GM23338 (cell line): ENCODE data around the gene CCNQ. TPM values are rescaled to one million over a fixed set of nuclear protein-coding genes. Genes with fewer than 3 reads are reported as not detected.

Experiments used
- ATAC-seq: fragments of 200-7000 bp; cut with Tn5 transposase; 3 replicates; pipeline ENCODE4 v1.9.1; 2020
- DNase-seq: peaks from one replicate; pipeline ENCODE4 v3.0.0-alpha.2; 2015; ENCODE audit warnings: low spot score
- H2AFZ ChIP-seq: fragments of 200-600 bp; sonication (generic); 2 replicates; pipeline ENCODE4 v1.8.0; 2016; ENCODE audit warnings: antibody characterized with exemption, mild to moderate bottlenecking, moderate library complexity
- H3F3A ChIP-seq: fragments of 200-600 bp; sonication (generic); replicated peaks from 2 replicates; pipeline ENCODE4 v1.8.0; 2017; ENCODE audit warnings: antibody characterized with exemption, mixed run types, low read depth
- H3K27ac ChIP-seq: fragments of 200-600 bp; sonication (generic); 2 replicates; pipeline ENCODE4 v1.6.1; 2016; ENCODE audit warnings: low read depth
- H3K27me3 ChIP-seq: fragments of 200-600 bp; sonication (generic); 2 replicates; pipeline ENCODE4 v1.8.0; 2016; ENCODE audit warnings: mild to moderate bottlenecking, mixed run types, moderate library complexity; ENCODE audit not compliant: insufficient read depth
- H3K36me3 ChIP-seq: fragments of 200-600 bp; sonication (generic); 2 replicates; pipeline ENCODE4 v1.8.0; 2016; ENCODE audit warnings: mild to moderate bottlenecking; ENCODE audit not compliant: insufficient read depth
- H3K4me1 ChIP-seq: fragments of 200-600 bp; sonication (generic); 2 replicates; pipeline ENCODE4 v1.8.0; 2016; ENCODE audit warnings: mild to moderate bottlenecking, moderate library complexity; ENCODE audit not compliant: insufficient read depth
- H3K4me2 ChIP-seq: fragments of 200-600 bp; sonication (generic); 2 replicates; pipeline ENCODE4 v1.7.1; 2017; ENCODE audit warnings: mixed run types
- H3K4me3 ChIP-seq: fragments of 200-600 bp; sonication (generic); 2 replicates; pipeline ENCODE4 v1.6.1; 2016; ENCODE audit warnings: mixed run types
- H3K79me2 ChIP-seq: fragments of 200-600 bp; sonication (generic); replicated peaks from 2 replicates; pipeline ENCODE4 v1.8.0; 2017; ENCODE audit warnings: mild to moderate bottlenecking; ENCODE audit not compliant: insufficient read depth
- H3K9me2 ChIP-seq: fragments of 200-600 bp; sonication (generic); 2 replicates; pipeline ENCODE4 v1.8.0; 2017; ENCODE audit not compliant: insufficient read depth
- H4K20me1 ChIP-seq: fragments of 200-600 bp; sonication (generic); replicated peaks from 2 replicates; pipeline ENCODE4 v1.8.0; 2017; ENCODE audit warnings: mild to moderate bottlenecking; ENCODE audit not compliant: insufficient read depth
- H3K27ac Mint-ChIP-seq: 2 replicates; pipeline ENCODE4 v1.8.0; 2020; ENCODE audit warnings: inconsistent platforms, mild to moderate bottlenecking, moderate library complexity, mixed read lengths
- H3K27me3 Mint-ChIP-seq: 3 replicates; pipeline ENCODE4 v1.8.0; 2022; ENCODE audit warnings: low read depth, mild to moderate bottlenecking, moderate library complexity, mixed read lengths, inconsistent platforms; ENCODE audit not compliant: insufficient read depth, poor library complexity
- H3K36me3 Mint-ChIP-seq: 3 replicates; pipeline ENCODE4 v1.8.0; 2021; ENCODE audit warnings: low read depth, mild to moderate bottlenecking, inconsistent platforms, moderate library complexity, mixed read lengths
- H3K4me1 Mint-ChIP-seq: 3 replicates; pipeline ENCODE4 v1.8.0; 2020; ENCODE audit warnings: mild to moderate bottlenecking, inconsistent platforms, mixed read lengths
- H3K4me3 Mint-ChIP-seq: 3 replicates; pipeline ENCODE4 v1.8.0; 2021; ENCODE audit warnings: moderate library complexity, mild to moderate bottlenecking, inconsistent platforms, mixed read lengths
- H3K9me3 Mint-ChIP-seq: 3 replicates; pipeline ENCODE4 v1.8.0; 2020; ENCODE audit warnings: moderate library complexity, mild to moderate bottlenecking, inconsistent platforms, mixed read lengths
- CREB1 ChIP-seq: fragments of 250-450 bp; sonication (Bioruptor Pico); IDR thresholded peaks from 2 replicates; pipeline ENCODE4 v1.5.0; 2020; ENCODE audit warnings: low read depth, mild to moderate bottlenecking, moderate library complexity
- EZH2 ChIP-seq: fragments of 200-600 bp; sonication (generic); IDR thresholded peaks from one replicate; pipeline ENCODE4 v1.8.0; 2017; ENCODE audit warnings: antibody characterized with exemption, mild to moderate bottlenecking, low read depth; ENCODE audit not compliant: unreplicated experiment
- EZH2phosphoT487 ChIP-seq: fragments of 200-600 bp; sonication (generic); IDR thresholded peaks from one replicate; pipeline ENCODE4 v1.8.1; 2018; ENCODE audit warnings: antibody characterized with exemption; ENCODE audit not compliant: unreplicated experiment
- JUNB ChIP-seq: IDR thresholded peaks from one replicate; pipeline ENCODE4 v1.6.1; 2016; ENCODE audit warnings: antibody characterized with exemption; ENCODE audit not compliant: unreplicated experiment
- NANOG ChIP-seq: IDR thresholded peaks from 2 replicates; pipeline ENCODE4 v1.6.1; 2016; ENCODE audit warnings: antibody characterized with exemption, borderline replicate concordance
- STAT1 ChIP-seq: IDR thresholded peaks from one replicate; pipeline ENCODE4 v1.6.1; 2016; ENCODE audit warnings: antibody characterized with exemption; ENCODE audit not compliant: unreplicated experiment
- ZNF114 ChIP-seq: fragments of 250-450 bp; sonication (Bioruptor Pico); IDR thresholded peaks from 2 replicates; pipeline ENCODE4 v1.5.0; 2020; ENCODE audit warnings: mild to moderate bottlenecking, moderate library complexity
- polyA plus RNA-seq: library from polyadenylated mRNA; unstranded; fragments of >200 nt; fragmentation: Nextera tagmentation; extraction: Ambion mirVana; gene quantifications from 2 replicates; pipeline ENCODE4 v1.2.1, GENCODE V29; 2016
- total RNA-seq: library from RNA; depleted of rRNA; stranded (reverse); fragments of >200 nt; shearing (Covaris generic); gene quantifications from 2 replicates; pipeline ENCODE4 v1.2.3, GENCODE V29; 2014
- TF ChIP-seq, protein P1 (sequence below): fragments of 250-450 bp; sonication (Bioruptor Pico); IDR thresholded peaks from 2 replicates; pipeline ENCODE4 v1.5.0; 2020; ENCODE audit warnings: mild to moderate bottlenecking, moderate library complexity
- TF ChIP-seq, protein P2 (sequence below): IDR thresholded peaks from 2 replicates; pipeline ENCODE4 v1.6.1; 2016; ENCODE audit warnings: antibody characterized with exemption
- TF ChIP-seq, protein P3 (sequence below), 2 experiments: fragments of 200-600 bp in 1 of 2; sonication (generic) in 1 of 2; conservative IDR thresholded peaks; 2 replicates each; pipeline versions ENCODE4 v1.5.1 to v1.6.1; 2016 to 2017; ENCODE audit warnings: antibody characterized with exemption in 2 of 2, low read depth in 2 of 2, mild to moderate bottlenecking in 2 of 2, moderate library complexity in 1 of 2

CCNQ gene
- total and polyA plus RNA-seq, 2 experiments from 2014 or later, result 19.4 to 30.2 TPM

DNA sequence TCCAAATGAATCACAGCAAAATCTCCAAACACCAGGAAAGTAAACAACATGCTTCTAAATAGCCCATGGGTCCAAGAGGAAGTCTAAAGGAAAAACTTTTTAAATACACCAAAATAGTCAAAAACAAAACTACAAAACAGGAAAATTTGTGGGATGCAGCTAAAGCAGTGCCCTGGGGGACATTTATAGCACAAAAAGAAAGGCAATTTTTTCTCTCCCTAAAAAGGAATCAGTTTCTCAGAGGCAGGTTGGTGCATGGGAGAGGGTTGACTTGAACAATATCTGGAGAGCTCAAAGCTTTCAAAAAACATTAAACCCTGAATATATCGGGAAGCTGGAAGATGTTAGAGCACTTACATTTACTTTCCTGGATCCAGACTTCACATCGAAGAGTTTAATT is 32.4 kb upstream of the CCNQ start:
- H2AFZ ChIP-seq, result no peak overlapping the region
- H3K36me3 ChIP-seq, result no peaks in the 10 kb centered on the region
- H3K27me3 ChIP-seq, result no peaks in the 10 kb centered on the region
- no peaks in the 10 kb centered on the region for H3K9me2 ChIP-seq
- no peaks in the 10 kb centered on the region for H3K4me1 Mint-ChIP-seq
- peaks cover 1% of the 10 kb centered on the region for H3K27me3 Mint-ChIP-seq
- H3K27ac ChIP-seq, result no peak overlapping the region
- H4K20me1 ChIP-seq, result no peaks in the 10 kb centered on the region
- H3K36me3 Mint-ChIP-seq, result no peaks in the 10 kb centered on the region
- H3K4me3 ChIP-seq, result no peak overlapping the region
- DNase-seq (no peak), ATAC-seq (no peak)
- no peaks in the 10 kb centered on the region for H3F3A ChIP-seq
- no peaks in the 10 kb centered on the region for H3K4me1 ChIP-seq
- H3K4me3 Mint-ChIP-seq, result no peak overlapping the region
- H3K79me2 ChIP-seq, result no peaks in the 10 kb centered on the region
- no peak for TF ChIP-seq CREB1 (CRISPR knock-in tag)
- TF ChIP-seq, protein P1, sequence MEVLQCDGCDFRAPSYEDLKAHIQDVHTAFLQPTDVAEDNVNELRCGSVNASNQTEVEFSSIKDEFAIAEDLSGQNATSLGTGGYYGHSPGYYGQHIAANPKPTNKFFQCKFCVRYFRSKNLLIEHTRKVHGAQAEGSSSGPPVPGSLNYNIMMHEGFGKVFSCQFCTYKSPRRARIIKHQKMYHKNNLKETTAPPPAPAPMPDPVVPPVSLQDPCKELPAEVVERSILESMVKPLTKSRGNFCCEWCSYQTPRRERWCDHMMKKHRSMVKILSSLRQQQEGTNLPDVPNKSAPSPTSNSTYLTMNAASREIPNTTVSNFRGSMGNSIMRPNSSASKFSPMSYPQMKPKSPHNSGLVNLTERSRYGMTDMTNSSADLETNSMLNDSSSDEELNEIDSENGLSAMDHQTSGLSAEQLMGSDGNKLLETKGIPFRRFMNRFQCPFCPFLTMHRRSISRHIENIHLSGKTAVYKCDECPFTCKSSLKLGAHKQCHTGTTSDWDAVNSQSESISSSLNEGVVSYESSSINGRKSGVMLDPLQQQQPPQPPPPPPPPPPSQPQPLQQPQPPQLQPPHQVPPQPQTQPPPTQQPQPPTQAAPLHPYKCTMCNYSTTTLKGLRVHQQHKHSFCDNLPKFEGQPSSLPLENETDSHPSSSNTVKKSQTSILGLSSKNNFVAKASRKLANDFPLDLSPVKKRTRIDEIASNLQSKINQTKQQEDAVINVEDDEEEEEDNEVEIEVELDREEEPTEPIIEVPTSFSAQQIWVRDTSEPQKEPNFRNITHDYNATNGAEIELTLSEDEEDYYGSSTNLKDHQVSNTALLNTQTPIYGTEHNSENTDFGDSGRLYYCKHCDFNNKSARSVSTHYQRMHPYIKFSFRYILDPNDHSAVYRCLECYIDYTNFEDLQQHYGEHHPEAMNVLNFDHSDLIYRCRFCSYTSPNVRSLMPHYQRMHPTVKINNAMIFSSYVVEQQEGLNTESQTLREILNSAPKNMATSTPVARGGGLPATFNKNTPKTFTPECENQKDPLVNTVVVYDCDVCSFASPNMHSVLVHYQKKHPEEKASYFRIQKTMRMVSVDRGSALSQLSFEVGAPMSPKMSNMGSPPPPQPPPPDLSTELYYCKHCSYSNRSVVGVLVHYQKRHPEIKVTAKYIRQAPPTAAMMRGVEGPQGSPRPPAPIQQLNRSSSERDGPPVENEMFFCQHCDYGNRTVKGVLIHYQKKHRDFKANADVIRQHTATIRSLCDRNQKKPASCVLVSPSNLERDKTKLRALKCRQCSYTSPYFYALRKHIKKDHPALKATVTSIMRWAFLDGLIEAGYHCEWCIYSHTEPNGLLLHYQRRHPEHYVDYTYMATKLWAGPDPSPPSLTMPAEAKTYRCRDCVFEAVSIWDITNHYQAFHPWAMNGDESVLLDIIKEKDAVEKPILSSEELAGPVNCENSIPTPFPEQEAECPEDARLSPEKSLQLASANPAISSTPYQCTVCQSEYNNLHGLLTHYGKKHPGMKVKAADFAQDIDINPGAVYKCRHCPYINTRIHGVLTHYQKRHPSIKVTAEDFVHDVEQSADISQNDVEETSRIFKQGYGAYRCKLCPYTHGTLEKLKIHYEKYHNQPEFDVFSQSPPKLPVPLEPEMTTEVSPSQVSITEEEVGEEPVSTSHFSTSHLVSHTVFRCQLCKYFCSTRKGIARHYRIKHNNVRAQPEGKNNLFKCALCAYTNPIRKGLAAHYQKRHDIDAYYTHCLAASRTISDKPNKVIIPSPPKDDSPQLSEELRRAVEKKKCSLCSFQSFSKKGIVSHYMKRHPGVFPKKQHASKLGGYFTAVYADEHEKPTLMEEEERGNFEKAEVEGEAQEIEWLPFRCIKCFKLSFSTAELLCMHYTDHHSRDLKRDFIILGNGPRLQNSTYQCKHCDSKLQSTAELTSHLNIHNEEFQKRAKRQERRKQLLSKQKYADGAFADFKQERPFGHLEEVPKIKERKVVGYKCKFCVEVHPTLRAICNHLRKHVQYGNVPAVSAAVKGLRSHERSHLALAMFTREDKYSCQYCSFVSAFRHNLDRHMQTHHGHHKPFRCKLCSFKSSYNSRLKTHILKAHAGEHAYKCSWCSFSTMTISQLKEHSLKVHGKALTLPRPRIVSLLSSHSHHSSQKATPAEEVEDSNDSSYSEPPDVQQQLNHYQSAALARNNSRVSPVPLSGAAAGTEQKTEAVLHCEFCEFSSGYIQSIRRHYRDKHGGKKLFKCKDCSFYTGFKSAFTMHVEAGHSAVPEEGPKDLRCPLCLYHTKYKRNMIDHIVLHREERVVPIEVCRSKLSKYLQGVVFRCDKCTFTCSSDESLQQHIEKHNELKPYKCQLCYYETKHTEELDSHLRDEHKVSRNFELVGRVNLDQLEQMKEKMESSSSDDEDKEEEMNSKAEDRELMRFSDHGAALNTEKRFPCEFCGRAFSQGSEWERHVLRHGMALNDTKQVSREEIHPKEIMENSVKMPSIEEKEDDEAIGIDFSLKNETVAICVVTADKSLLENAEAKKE (CRISPR knock-in tag), result no peak
- no peak overlapping the region for H3K27ac Mint-ChIP-seq
- H3K9me3 Mint-ChIP-seq, result no peaks in the 10 kb centered on the region
- no peak overlapping the region for H3K4me2 ChIP-seq

DNA sequence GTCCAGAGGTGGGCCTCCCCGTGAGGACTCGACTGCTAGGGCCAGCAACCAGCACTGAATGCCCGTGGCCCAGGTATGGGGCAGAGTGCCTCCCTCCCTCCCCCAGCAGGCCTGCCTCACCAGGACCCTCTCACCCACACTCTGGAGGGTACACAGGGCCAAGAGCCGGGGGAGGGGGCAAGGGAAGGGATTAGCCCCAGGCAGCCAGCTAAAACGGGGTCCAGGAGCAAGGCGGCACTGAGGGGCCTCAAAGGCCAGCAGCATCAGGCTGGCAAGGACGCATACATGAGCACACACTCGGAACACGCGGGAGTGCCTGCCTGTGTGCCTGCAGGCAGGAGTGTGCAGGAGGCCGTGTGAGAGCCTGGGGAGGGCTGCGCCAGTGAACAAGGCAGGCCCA is 29.7 kb upstream of the CCNQ start:
- no peak overlapping the region for H3K4me3 ChIP-seq
- no peaks in the 10 kb centered on the region for H3K79me2 ChIP-seq
- no peak overlapping the region for H3K27ac ChIP-seq
- no peak overlapping the region for H2AFZ ChIP-seq
- no peaks in the 10 kb centered on the region for H3K27me3 ChIP-seq
- no peaks in the 10 kb centered on the region for H3K9me3 Mint-ChIP-seq
- H3K4me1 ChIP-seq, result no peaks in the 10 kb centered on the region
- no peaks in the 10 kb centered on the region for H3K4me1 Mint-ChIP-seq
- no peak overlapping the region for H3K4me2 ChIP-seq
- no peaks in the 10 kb centered on the region for H3K36me3 ChIP-seq
- no peaks in the 10 kb centered on the region for H3F3A ChIP-seq
- ATAC-seq (no peak), DNase-seq (no peak)
- H3K9me2 ChIP-seq, result no peaks in the 10 kb centered on the region
- no peak overlapping the region for H3K27ac Mint-ChIP-seq
- H3K4me3 Mint-ChIP-seq, result no peak overlapping the region
- H3K27me3 Mint-ChIP-seq, result peaks cover 1% of the 10 kb centered on the region
- H4K20me1 ChIP-seq, result no peaks in the 10 kb centered on the region
- H3K36me3 Mint-ChIP-seq, result no peaks in the 10 kb centered on the region
- TF ChIP-seq STAT1, result no peak
- no peak for TF ChIP-seq EZH2phosphoT487
- TF ChIP-seq EZH2, result no peak
- TF ChIP-seq JUNB, result no peak
- no peak for TF ChIP-seq NANOG
- TF ChIP-seq, protein P2, sequence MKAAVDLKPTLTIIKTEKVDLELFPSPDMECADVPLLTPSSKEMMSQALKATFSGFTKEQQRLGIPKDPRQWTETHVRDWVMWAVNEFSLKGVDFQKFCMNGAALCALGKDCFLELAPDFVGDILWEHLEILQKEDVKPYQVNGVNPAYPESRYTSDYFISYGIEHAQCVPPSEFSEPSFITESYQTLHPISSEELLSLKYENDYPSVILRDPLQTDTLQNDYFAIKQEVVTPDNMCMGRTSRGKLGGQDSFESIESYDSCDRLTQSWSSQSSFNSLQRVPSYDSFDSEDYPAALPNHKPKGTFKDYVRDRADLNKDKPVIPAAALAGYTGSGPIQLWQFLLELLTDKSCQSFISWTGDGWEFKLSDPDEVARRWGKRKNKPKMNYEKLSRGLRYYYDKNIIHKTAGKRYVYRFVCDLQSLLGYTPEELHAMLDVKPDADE, result no peak
- TF ChIP-seq ZNF114 (CRISPR knock-in tag), result no peak
- TF ChIP-seq, protein P3, sequence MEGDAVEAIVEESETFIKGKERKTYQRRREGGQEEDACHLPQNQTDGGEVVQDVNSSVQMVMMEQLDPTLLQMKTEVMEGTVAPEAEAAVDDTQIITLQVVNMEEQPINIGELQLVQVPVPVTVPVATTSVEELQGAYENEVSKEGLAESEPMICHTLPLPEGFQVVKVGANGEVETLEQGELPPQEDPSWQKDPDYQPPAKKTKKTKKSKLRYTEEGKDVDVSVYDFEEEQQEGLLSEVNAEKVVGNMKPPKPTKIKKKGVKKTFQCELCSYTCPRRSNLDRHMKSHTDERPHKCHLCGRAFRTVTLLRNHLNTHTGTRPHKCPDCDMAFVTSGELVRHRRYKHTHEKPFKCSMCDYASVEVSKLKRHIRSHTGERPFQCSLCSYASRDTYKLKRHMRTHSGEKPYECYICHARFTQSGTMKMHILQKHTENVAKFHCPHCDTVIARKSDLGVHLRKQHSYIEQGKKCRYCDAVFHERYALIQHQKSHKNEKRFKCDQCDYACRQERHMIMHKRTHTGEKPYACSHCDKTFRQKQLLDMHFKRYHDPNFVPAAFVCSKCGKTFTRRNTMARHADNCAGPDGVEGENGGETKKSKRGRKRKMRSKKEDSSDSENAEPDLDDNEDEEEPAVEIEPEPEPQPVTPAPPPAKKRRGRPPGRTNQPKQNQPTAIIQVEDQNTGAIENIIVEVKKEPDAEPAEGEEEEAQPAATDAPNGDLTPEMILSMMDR (conservative IDR thresholded peaks at IDR 0.05; ENCODE audit: low read depth in 2 of 2), result no peak
- no peak for TF ChIP-seq CREB1 (CRISPR knock-in tag)
